Activated CD4-positive, alpha-beta T cell treated with anti-CD3 and anti-CD28 coated beads, Interleukin-2, amount 50 U/mL, for 4 hours (primary cell): Measurements from ENCODE around the gene DOCK9.

Experiments
- DNase-seq, 2 experiments: peaks; one replicate each; pipeline ENCODE4 v3.0.0-alpha.2; 2020

The DOCK9 gene

GRCh38 chr13:98997011-98997730 lies 19.3 kb upstream of the DOCK9 start:
- no peak for DNase-seq

- DNase-seq, result no peak
Measured at GRCh38 chr13:98996046-98996445, 18.2 kb upstream of the DOCK9 start.

GRCh38 chr13:98994896-98995295 lies 17.0 kb upstream of the DOCK9 start:
- DNase-seq, result no peak

- no peak for DNase-seq
Measured at GRCh38 chr13:98994080-98994479, 16.2 kb upstream of the DOCK9 start.

- no peak for DNase-seq
Measured at GRCh38 chr13:98992355-98992754, 14.5 kb upstream of the DOCK9 start.

- DNase-seq, result no peak
Measured at GRCh38 chr13:98990701-98991100, 12.8 kb upstream of the DOCK9 start.

- no peak for DNase-seq
Measured at GRCh38 chr13:98989469-98990235, 11.8 kb upstream of the DOCK9 start.

GRCh38 chr13:98988780-98989179 lies 10.9 kb upstream of the DOCK9 start:
- DNase-seq, result no peak

- DNase-seq, result no peak
Measured at GRCh38 chr13:98988277-98988676, 10.4 kb upstream of the DOCK9 start.

GRCh38 chr13:98987275-98987674 lies 9.4 kb upstream of the DOCK9 start:
- no peak for DNase-seq

- no peak for DNase-seq
Measured at GRCh38 chr13:98986226-98986846, 8.5 kb upstream of the DOCK9 start.

- DNase-seq, result no peak
Measured at GRCh38 chr13:98985591-98985990, 7.7 kb upstream of the DOCK9 start.

- no peak for DNase-seq
Measured at GRCh38 chr13:98984983-98985382, 7.1 kb upstream of the DOCK9 start.

GRCh38 chr13:98984118-98984517 lies 6.3 kb upstream of the DOCK9 start:
- no peak for DNase-seq

- DNase-seq, result no peak
Measured at GRCh38 chr13:98983182-98983581, 5.3 kb upstream of the DOCK9 start.

- no peak for DNase-seq
Measured at GRCh38 chr13:98981369-98982080, 3.7 kb upstream of the DOCK9 start.

- no peak for DNase-seq
Measured at GRCh38 chr13:98979012-98979660, 1.3 kb upstream of the DOCK9 start.

- DNase-seq, result no peak
Measured at GRCh38 chr13:98978280-98978679, 416 bp upstream of the DOCK9 start.

GRCh38 chr13:98976941-98977340 lies 923 bp downstream of the DOCK9 start:
- no peak for DNase-seq

- DNase-seq, result no peak
Measured at GRCh38 chr13:98976338-98976737, 1.5 kb downstream of the DOCK9 start.

GRCh38 chr13:98975822-98976261 lies 2.0 kb downstream of the DOCK9 start:
- DNase-seq, result no peak

GRCh38 chr13:98974053-98974452 lies 3.8 kb downstream of the DOCK9 start:
- no peak for DNase-seq

- DNase-seq, result no peak
Measured at GRCh38 chr13:98972627-98973026, 5.2 kb downstream of the DOCK9 start.
